T1000 (cell line): Measurements from ENCODE around the gene FMNL2.

Experiments used
- DNase-seq: peaks from one replicate; lab custom pipeline; 2025; ENCODE audit warnings: mixed read lengths; lab: John Stamatoyannopoulos, UW

The FMNL2 gene

GRCh38 chr2:152584301-152584700 lies 249.3 kb downstream of the FMNL2 start:
- no peak for DNase-seq

GRCh38 chr2:152585830-152586484 lies 251.0 kb downstream of the FMNL2 start:
- DNase-seq, result peak; percentile 36

DNA sequence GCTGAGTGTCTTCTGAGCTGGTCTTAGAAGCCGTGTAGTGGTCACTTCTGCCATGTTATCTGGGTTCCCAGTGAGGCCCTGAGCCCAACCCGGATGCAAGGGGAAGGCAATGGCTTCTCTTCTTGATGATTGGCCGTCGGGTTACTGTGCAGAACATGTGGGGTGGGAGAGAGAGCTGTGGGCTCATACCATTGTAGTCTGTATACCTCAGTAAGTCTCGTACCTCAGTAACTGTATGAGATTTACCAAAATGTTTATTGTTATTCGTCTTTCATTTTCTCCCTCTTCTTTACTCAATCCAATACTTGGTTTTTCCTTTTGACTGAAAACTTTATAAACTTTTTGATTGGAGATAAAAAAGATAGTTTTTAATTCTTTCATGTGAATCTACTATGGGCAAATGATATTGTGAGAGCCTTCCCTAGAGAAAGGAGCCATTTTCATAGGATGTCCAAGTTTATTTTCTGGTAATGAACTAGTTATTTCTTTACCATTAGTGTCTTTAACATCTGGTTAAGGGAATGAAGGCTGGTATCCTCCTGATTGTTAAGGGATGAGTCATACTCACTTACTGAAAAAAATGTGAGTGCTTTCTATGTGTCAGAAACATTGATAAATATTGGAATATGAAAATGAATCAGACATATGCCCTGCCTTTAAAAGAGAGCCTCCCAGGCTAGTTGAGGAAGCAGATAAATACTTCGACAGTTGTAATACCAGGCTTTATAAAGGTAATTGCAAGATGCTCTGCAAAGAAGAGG lies 252.4 kb downstream of the FMNL2 start:
- DNase-seq, result no peak

DNA sequence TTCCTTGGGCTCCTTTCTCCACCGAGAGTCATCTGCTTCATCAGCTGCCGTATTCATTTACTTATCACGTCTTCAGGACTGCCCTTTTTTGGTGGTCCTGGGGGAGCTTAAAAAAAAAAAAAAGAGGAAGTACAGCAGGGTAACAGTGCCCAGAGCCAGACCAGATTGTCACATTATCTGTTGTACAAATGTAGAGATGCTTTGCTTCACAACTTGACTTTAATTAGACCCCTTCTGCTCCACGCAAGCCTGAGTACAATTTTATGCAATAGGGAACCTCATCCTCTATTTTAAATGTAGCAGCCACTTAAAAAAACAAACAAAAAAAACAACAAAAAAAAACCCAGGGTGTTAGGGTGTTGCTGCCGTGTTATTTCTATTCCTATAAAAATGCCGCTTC lies 254.0 kb downstream of the FMNL2 start:
- DNase-seq, result no peak

DNA sequence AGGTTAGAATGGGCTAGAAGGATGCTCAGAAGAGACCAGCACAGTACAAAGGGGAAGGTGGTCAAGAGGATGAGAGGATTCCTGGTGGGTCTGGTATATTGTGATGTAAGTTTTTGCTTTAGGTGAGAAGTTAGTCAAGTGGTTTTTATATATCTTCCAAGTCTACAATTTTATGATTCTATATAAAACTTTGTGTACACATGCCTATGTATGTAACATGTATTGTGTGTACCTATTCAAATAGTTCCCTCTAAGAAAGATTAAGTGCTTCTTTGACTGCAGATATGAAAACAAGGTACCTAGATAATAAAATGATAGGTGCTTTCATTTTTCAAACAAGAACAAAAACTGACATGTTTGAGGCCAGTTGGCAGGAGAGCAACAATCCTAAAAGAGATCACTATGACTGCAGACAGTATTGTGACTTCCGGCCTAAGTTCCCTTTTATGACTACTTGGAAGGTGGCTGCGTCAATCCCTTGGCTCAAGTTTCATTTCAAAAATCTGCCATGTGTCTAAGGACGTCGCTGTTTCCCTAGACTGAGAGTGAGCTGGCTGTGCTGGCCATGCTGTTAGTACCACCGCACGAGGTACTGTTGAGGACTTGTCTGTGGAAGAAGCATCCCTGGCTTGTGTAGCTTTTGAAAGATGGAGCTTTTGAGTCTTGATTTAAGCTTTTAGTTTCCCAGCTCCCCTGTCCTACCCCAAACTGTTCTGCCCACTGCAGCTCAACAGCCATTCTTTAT lies 259.2 kb downstream of the FMNL2 start:
- no peak for DNase-seq

- DNase-seq, result no peak
These were observed 259.8 kb downstream of the FMNL2 start for GRCh38 chr2:152594792-152595191.

DNA sequence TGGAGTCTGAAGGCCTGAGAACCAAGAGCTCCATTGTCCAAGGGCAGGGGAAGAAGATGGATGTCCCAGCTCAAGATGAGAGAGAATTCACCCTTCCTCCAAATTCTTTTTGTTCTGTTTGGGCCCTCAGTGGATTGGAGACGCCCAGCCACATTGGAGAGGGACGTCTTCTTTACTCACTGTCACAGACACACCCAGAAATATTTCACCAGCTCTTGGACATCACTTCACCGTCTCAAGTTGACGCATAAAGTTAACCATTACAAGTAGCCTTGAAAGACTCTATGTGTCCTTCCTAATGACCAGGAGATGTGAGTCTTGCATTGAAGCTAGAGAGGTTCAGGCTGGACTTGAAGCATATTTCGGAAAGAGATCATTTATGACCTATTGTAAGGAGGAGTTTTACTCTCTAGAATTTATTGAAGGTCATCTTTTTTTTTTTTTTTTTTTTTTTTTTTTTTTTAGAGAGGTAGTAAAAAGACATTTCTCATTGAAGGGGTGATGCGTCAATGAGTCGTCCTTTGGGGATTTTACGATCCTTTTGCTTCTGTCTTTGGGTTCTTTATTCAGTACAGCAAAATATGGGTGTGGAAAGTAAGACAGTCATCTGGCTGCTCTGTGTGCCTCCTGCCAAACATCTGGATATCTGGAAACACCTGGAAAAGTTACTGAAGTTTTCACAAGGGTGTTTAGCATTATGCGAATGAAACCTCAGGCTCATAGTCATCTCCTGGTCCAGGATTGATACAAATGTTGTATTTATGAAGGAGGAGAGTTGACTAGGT lies 264.2 kb downstream of the FMNL2 start:
- no peak for DNase-seq

DNA sequence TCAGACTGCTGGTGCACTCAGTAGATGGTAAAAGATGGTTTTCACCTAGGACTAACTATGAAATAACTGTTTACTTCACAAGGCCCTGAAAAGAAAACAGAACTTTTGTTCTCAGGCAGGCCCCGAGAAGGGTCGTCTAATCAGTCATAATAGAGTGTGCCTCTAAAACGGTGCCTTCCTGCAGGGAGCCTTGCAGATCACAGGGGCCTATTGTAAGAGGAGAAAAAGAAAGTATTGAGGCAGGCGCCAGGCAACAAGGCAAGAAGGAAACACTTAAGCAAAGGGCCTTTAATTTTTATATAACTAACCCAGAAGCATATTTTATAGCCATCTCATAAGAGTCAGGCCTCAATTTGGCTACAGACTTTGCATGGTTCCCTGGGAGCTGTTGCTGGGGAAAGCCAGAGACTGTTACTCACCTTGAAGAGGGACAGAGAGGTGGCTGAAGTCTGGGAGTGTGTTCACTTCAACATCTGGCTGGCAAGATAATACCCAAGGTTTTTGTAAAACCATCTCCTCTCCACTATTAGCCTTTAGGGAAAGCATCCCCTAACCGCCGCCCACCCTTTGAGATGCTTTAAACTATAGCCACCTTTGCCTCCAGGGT lies 265.2 kb downstream of the FMNL2 start:
- DNase-seq, result no peak

- DNase-seq, result no peak
These were observed 265.7 kb downstream of the FMNL2 start for GRCh38 chr2:152600697-152601096.

DNA sequence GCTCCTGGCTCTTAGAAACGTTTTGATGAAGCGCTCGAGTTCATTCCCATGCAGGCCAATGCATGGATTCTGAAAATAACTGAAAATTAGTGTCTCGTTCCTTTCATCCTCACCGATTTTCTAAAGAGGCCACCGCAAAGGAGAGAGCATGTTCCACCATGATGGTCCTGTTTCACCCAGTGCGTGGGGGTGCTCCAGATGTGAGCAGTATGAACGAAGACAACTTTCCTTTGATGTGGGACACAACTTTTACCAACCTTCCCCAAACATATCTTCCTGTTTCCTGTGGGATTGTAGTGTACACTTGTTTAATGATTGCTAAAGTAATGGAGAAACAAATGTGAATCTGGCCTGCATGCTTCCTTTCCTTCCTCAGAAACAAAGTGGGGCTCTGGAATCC lies 267.8 kb downstream of the FMNL2 start:
- DNase-seq, result no peak

GRCh38 chr2:152603166-152603565 lies 268.2 kb downstream of the FMNL2 start:
- DNase-seq, result no peak

GRCh38 chr2:152606081-152606480 lies 271.1 kb downstream of the FMNL2 start:
- DNase-seq, result no peak

- DNase-seq, result no peak
These were observed 272.0 kb downstream of the FMNL2 start for GRCh38 chr2:152606941-152607340.

GRCh38 chr2:152607793-152608300 lies 272.9 kb downstream of the FMNL2 start:
- no peak for DNase-seq

GRCh38 chr2:152609154-152609553 lies 274.2 kb downstream of the FMNL2 start:
- DNase-seq, result no peak

GRCh38 chr2:152609699-152610098 lies 274.7 kb downstream of the FMNL2 start:
- no peak for DNase-seq

GRCh38 chr2:152611458-152612231 lies 276.7 kb downstream of the FMNL2 start:
- no peak for DNase-seq

- no peak for DNase-seq
These were observed 278.3 kb downstream of the FMNL2 start for GRCh38 chr2:152613235-152613634.

- DNase-seq, result no peak
These were observed 280.2 kb downstream of the FMNL2 start for GRCh38 chr2:152615177-152615576.

GRCh38 chr2:152617456-152618192 lies 282.6 kb downstream of the FMNL2 start:
- no peak for DNase-seq
